ENCODE measurements around the gene TRMT10A.

Gene TRMT10A

GRCh38 chr4:99563310-99564186, at the start of gene TRMT10A:
Gene TRMT10A, minus strand, starts transcription at chr4:99564039. Its CDS starts 4,701 bp downstream, at chr4:99559338.
- peak; percentile 96 for DNase-seq

DNA sequence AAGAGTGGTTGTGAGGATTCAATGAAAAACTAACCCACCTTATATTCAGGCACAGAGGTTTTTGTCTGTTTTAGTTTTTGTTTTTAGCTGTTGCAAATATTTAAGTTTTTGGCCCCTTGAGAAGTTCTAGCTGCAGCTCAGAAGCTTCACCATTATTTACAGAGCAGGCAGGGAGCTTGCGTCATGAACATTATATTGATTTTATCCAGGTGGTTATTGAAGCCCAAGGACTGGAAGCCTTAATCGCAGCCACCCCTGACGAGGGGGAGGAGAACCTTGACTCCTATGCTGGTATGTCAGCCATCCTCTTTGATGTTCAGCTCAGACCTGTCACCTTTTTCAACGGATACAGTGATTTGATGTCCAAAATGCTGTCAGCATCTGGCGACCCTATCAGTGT, 48.9 kb upstream of the TRMT10A start:
- no peak for DNase-seq

DNA sequence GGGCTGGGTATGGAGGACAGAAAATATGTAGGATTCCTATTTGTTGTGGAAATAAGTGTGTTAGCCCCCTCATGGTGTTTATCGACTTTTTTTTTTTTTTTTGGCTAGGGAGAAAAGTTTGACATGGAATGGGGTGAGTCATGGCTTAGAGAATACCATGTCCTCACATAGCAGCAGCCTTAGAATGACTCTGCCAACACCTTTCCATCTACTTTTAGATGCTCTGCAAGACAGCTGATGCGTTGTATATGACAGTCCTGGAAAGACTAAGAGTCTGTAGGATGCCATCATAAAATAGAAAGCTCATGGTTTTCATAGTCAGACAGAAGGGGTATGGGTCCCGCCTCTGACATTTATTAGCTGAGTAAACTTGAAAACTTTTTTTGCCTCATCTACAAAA, 48.4 kb upstream of the TRMT10A start:
- no peak for DNase-seq

DNA sequence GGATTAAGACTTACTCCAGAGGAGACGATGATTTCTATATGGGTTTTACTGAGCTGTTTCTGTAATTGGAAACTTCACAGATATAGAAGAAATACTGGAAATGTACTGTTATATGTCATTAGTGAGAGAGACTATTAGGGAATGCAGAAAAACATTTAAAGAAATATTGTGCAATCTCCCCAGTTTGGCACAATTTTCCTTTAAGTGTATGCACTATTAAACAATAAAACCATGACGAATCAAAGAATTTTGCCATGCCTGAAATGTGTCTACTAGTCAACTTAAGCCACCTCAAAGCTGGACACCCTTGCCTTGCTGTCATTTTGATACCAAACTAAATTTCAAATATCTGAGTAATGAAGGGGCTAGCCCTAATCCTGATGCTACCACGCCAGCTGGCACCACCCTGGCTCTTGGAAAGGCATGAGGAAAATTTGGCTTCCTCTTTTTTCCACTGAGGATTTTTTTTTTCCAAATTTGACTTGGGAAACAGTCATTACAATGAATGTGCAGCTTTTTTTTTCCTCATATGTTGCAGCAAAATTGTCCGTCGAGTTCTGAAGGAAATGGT, 46.9 kb upstream of the TRMT10A start:
- no peak for DNase-seq

- no peak for DNase-seq
Observed at GRCh38 chr4:99608417-99608816, 44.6 kb upstream of the TRMT10A start.

- DNase-seq: no peak
Observed at GRCh38 chr4:99606716-99607115, 42.9 kb upstream of the TRMT10A start.

DNA sequence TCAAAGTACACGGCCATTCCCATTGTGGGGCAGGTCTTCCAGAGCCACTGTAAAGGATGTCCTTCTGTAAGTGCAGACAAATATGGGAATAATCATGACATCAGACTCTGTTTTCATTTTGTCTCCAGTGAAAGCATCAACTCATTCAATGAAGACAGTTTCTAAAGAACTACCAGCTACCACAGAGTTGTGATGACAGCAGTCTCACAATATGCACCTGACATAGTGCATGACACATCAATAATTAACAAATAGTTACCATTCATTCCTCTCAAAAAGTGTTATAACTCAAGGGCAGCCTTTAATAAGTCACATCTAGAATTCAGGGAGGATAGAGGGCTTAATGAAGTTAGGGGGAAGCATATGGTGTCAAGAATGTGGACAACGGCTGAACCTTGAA, 31.0 kb upstream of the TRMT10A start:
- no peak for DNase-seq

DNA sequence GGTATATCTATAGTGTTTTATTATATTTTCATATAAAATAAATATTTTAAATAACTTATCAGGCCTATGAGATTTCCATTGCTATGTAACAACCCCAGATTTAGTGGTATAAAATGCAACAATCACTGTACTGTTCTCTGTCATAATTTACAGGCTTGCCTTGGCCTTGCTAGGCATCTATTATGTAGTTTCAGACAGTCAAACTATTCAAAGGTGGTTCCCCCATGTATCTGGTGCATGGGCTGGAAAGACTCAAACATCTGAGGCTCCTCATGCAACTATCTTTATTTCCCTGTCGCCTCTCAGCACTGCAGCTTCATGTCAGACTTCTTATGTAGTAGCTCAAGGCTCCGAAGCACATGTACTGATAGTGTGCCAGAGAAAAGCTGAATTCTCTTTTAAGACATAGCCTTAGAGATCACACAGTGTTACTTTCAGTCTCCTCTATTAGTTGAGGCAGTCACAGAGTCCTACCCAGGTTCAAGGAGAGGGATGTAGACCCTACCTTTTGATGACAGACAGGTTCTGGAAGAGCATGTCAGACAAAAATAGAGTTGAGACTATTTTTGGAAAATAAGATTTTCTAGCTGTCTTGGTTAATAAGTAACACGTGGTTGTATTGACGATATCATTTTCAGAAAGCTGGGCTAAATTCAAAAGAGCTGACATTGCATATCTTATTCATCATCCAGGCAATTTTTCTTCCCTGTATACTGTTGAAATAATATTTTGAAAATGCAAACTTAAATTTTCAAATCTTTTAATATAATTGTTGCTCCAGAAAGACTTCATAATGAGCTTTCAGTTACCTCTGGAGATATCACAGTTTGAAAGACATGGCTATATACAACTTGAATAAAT, 30.2 kb upstream of the TRMT10A start:
- DNase-seq: no peak

- DNase-seq: no peak
Observed at GRCh38 chr4:99591757-99592156, 27.9 kb upstream of the TRMT10A start.

- DNase-seq: no peak
Observed at GRCh38 chr4:99587803-99588202, 24.0 kb upstream of the TRMT10A start.

GRCh38 chr4:99587309-99587708, 23.5 kb upstream of the TRMT10A start:
- DNase-seq: no peak

GRCh38 chr4:99586797-99587196, 23.0 kb upstream of the TRMT10A start:
- DNase-seq: no peak

DNA sequence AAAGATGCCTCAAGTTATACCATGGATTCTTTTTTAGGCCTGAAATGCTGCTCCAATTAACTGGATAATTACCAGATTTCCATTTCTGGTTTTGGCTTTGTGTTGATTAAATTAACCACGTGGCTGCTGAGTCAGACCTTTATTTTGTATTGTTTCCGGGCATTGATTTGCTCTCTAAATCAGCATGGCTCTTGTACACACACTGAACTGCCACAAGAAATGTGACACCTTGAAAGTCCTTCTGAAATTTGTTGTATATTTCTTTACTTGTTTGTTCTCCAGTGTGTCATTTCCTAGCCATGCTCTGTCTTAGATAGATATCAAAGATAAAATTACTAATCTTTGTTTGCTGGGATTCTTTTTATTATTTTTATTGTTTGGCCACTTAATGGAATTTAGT, 22.5 kb upstream of the TRMT10A start:
- no peak for DNase-seq

DNA sequence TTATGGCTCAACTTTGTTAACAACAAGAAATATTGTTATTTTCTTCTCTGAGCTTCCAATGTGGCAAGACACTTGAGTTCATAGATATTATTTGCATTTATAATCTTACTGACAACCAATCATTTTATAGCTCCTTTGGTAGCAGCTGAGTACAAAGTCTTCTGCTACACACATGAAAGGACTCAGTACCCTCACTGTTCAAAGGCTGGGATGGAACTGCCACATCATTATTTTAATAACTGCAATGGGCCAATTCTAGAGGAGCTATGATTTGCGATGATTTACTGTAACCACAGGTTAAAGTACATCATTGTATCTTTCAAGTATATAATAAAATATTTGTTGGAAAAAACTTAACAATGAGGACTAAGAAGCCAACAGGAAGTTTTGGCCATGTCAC, 21.7 kb upstream of the TRMT10A start:
- no peak for DNase-seq

DNA sequence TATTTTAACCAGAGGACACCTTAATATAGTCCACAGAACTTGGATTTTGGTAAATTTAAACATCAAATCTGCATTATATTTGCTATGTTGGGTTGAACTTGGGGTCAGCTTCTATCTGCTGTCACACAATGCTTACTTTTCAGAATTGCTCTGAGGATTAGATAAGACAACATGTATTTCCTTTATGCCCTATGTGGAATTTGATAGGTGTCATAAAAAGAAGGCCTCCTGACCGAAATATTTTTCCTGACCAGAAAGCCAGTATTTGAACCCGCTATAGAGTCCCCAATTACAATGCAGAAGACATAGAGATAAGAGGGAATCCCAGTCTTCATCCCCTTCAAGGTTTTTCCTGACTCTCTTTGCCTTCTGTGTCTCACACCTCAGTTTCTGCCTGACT, 14.9 kb upstream of the TRMT10A start:
- DNase-seq: no peak

- no peak for DNase-seq
Observed at GRCh38 chr4:99574530-99575324, 10.9 kb upstream of the TRMT10A start, which contains the start of gene MTTP. Gene MTTP, plus strand, starts transcription at chr4:99574824. Its CDS starts 86 bp downstream, at chr4:99574910.

GRCh38 chr4:99573735-99574368, 10.0 kb upstream of the TRMT10A start:
- DNase-seq: no peak

GRCh38 chr4:99572527-99573240, 8.8 kb upstream of the TRMT10A start:
- DNase-seq: no peak

DNA sequence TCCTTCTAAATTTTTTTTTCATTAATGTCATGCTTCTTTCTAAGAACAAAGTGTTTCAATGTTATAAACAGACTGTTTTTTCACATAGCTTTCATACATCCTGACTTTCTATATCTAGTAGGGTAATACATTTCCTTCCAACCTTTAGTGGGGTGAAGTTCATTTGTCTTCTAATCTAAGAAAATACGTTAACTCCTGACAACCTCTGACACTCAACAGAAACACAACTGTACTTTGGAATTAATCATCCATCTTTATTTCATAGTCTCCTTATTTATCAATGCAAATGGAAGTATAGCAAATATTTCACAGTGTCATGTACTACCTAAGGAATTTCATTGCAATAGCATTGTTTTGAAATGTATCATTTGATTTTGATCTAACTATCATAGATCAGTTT, 8.0 kb upstream of the TRMT10A start:
- no peak for DNase-seq

- no peak for DNase-seq
Observed at GRCh38 chr4:99564921-99565320, 1.1 kb upstream of the TRMT10A start.

- no peak for DNase-seq
Observed at GRCh38 chr4:99552872-99553271, 11.0 kb downstream of the TRMT10A start.
